Liver (tissue), 9 donors: Measurements from ENCODE around the gene CDX4. TPM values are rescaled to one million over a fixed set of nuclear protein-coding genes. Genes with fewer than 3 reads are reported as not detected.
A peak's percentile ranks its signal among the peaks of the same experiment; 100 is the strongest.

Experiments used
- DNase-seq: peaks from one replicate; pipeline ENCODE4 v3.0.0-alpha.2; 2017; ENCODE audit warnings: low spot score
- H3K27ac ChIP-seq, 2 donors: one replicate each; pipeline ENCODE4 v1.7.0; 2013; ENCODE audit warnings: inconsistent platforms in 2 of 2, low read length in 2 of 2, control low read depth in 1 of 2, low read depth in 1 of 2, mild to moderate bottlenecking in 1 of 2
- H3K27me3 ChIP-seq, 4 donors: one replicate each; pipeline versions ENCODE4 v1.6.1 to v1.7.0; 2013; ENCODE audit warnings: low read length in 3 of 4, inconsistent platforms in 1 of 4, mild to moderate bottlenecking in 1 of 4, moderate library complexity in 1 of 4; ENCODE audit not compliant: control insufficient read depth in 4 of 4, insufficient read depth in 4 of 4
- H3K36me3 ChIP-seq, 4 donors: one replicate each; pipeline versions ENCODE4 v1.6.1 to v1.7.0; 2013; ENCODE audit warnings: low read length in 3 of 4, mild to moderate bottlenecking in 3 of 4, low read depth in 1 of 4, moderate library complexity in 1 of 4; ENCODE audit not compliant: control insufficient read depth in 4 of 4, insufficient read depth in 3 of 4
- H3K4me1 ChIP-seq, 4 donors: one replicate each; pipeline versions ENCODE4 v1.6.1 to v1.7.0; 2013; ENCODE audit warnings: low read length in 3 of 4, mild to moderate bottlenecking in 3 of 4, moderate library complexity in 1 of 4; ENCODE audit not compliant: control insufficient read depth in 4 of 4, insufficient read depth in 4 of 4
- H3K4me3 ChIP-seq, 3 donors: one replicate each; pipeline versions ENCODE4 v1.6.1 to v1.7.0; 2013; ENCODE audit warnings: low read length in 3 of 3, control low read depth in 1 of 3, low read depth in 1 of 3, mild to moderate bottlenecking in 1 of 3
- H3K9ac ChIP-seq, 2 donors: one replicate each; pipeline ENCODE4 v1.7.0; 2013; ENCODE audit warnings: low read length in 2 of 2, mild to moderate bottlenecking in 2 of 2, moderate library complexity in 2 of 2, control low read depth in 1 of 2, low read depth in 1 of 2
- H3K9me3 ChIP-seq, 4 donors: one replicate each; pipeline versions ENCODE4 v1.6.1 to v1.7.0; 2013; ENCODE audit warnings: low read length in 3 of 4; ENCODE audit not compliant: control insufficient read depth in 4 of 4
- CTCF ChIP-seq: fragments of 150-350 bp; IDR thresholded peaks from 2 replicates; pipeline ENCODE4 v1.5.1; 2017; ENCODE audit warnings: improper control_type of control experiment, low read depth, low read length; ENCODE audit not compliant: missing input control
- EGR1 ChIP-seq, 2 donors: IDR thresholded peaks; 2 replicates each; pipeline ENCODE4 v1.6.1; 2016 to 2018; ENCODE audit warnings: antibody characterized with exemption in 2 of 2, low read depth in 2 of 2
- FOXA1 ChIP-seq: IDR thresholded peaks from 2 replicates; pipeline ENCODE4 v1.6.1; 2016; ENCODE audit warnings: antibody characterized with exemption
- FOXA2 ChIP-seq: IDR thresholded peaks from 2 replicates; pipeline ENCODE4 v1.6.1; 2016; ENCODE audit warnings: antibody characterized with exemption
- GABPA ChIP-seq, 2 donors: IDR thresholded peaks in 1 of 2; conservative IDR thresholded peaks in 1 of 2; 2 replicates each; pipeline ENCODE4 v1.6.1; 2016; ENCODE audit warnings: antibody characterized with exemption in 2 of 2, mild to moderate bottlenecking in 1 of 2, moderate library complexity in 1 of 2
- HNF4A ChIP-seq, 2 donors: conservative IDR thresholded peaks; 2 replicates each; pipeline ENCODE4 v1.6.1; 2016; ENCODE audit warnings: antibody characterized with exemption in 2 of 2, mild to moderate bottlenecking in 2 of 2
- HNF4G ChIP-seq: IDR thresholded peaks from 2 replicates; pipeline ENCODE4 v1.6.1; 2016; ENCODE audit warnings: antibody characterized with exemption
- JUND ChIP-seq, 2 donors: IDR thresholded peaks; 2 replicates each; pipeline ENCODE4 v1.6.1; 2016; ENCODE audit warnings: antibody characterized with exemption in 2 of 2
- NR2F2 ChIP-seq: IDR thresholded peaks from 2 replicates; pipeline ENCODE4 v1.6.1; 2016; ENCODE audit warnings: antibody characterized with exemption
- RAD21 ChIP-seq, 2 donors: IDR thresholded peaks; 2 replicates each; pipeline ENCODE4 v1.6.1; 2016; ENCODE audit warnings: antibody characterized with exemption in 2 of 2, mild to moderate bottlenecking in 2 of 2
- REST ChIP-seq: IDR thresholded peaks from 2 replicates; pipeline ENCODE4 v1.6.1; 2016; ENCODE audit warnings: antibody characterized with exemption, mild to moderate bottlenecking
- RXRA ChIP-seq, 2 donors: IDR thresholded peaks; 2 replicates each; pipeline ENCODE4 v1.6.1; 2017 to 2018; ENCODE audit warnings: antibody characterized with exemption in 2 of 2, mild to moderate bottlenecking in 1 of 2
- SP1 ChIP-seq: IDR thresholded peaks from 2 replicates; pipeline ENCODE4 v1.6.1; 2018; ENCODE audit warnings: antibody characterized with exemption, mild to moderate bottlenecking
- TAF1 ChIP-seq: conservative IDR thresholded peaks from 2 replicates; pipeline ENCODE4 v1.6.1; 2016; ENCODE audit warnings: antibody characterized with exemption, mild to moderate bottlenecking
- YY1 ChIP-seq: IDR thresholded peaks from 2 replicates; pipeline ENCODE4 v1.6.1; 2016; ENCODE audit warnings: antibody characterized with exemption, mild to moderate bottlenecking
- WGBS: extraction: QIAGEN DNeasy Blood & Tissue Kit; methylation state at CpG from one replicate; pipeline ENCODE4 v1.1.7; 2013; 5-methylcytosine and 5-hydroxymethylcytosine counted together
- polyA plus RNA-seq, 2 donors: library from polyadenylated mRNA; stranded (reverse) in 1 of 2; unstranded in 1 of 2; fragments of 200-250 nt in 1 of 2; fragments of >200 nt in 1 of 2; fragmentation: Nextera tagmentation in 1 of 2; extraction: Ambion mirVana in 1 of 2; gene quantifications; one replicate each; pipeline versions ENCODE4 v1.2.1 to v1.2.3, GENCODE V29; 2013 to 2015
- total RNA-seq, 2 donors: library from RNA; depleted of rRNA; stranded (reverse); fragments of >200 nt; gene quantifications; one replicate each; pipeline ENCODE4 v1.2.3, GENCODE V29; 2014
- TF ChIP-seq, protein P1 (sequence below): IDR thresholded peaks from 2 replicates; pipeline ENCODE4 v1.6.1; 2016; ENCODE audit warnings: antibody characterized with exemption
- TF ChIP-seq, protein P2 (sequence below): IDR thresholded peaks from 2 replicates; pipeline ENCODE4 v1.6.1; 2016; ENCODE audit warnings: antibody characterized with exemption
- TF ChIP-seq, protein P3 (sequence below): IDR thresholded peaks from 2 replicates; pipeline ENCODE4 v1.6.1; 2016; ENCODE audit warnings: antibody characterized with exemption
- donor health status: healthy.
- donor health status: healthy.
- donor health status: healthy.
- donor health status: healthy.
- donor health status: healthy.

Gene CDX4
- total and polyA plus RNA-seq, 4 donors: not detected

DNA sequence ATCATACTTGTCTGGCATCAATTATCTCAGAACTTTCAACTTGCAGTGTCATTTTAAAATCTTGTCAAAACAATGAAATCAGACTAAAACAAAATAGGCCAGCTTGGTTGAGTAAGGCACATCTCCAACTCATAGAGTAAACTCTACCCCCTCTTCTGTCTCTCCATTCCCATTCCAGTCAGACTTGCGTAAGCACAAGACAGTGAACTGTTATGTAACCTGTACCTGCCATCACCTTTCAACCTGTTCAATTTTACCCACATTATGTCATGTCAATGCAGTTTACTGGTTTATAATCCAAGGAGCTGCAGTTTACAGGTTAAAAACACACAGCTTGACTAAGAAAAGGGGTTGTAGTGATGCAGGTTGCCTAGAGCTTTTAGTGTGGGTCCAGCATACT, 8.3 kb downstream of the CDX4 start:
- TF ChIP-seq FOXA1 (no peak), GABPA (IDR thresholded peaks at IDR 0.05 in 1 of 2, conservative IDR thresholded peaks at IDR 0.05 in 1 of 2) (no peak), SP1 (no peak), NR2F2 (no peak), HNF4A (conservative IDR thresholded peaks at IDR 0.05) (peak; percentile 68 to 85), RAD21 (IDR thresholded peaks at IDR 0.05) (peak; percentile 18 to 39), HNF4G (no peak), EGR1 (IDR thresholded peaks at IDR 0.05; ENCODE audit: low read depth in 2 of 2) (no peak), YY1 (peak; percentile 50), FOXA2 (peak; percentile 32), REST (peak; percentile 22), CTCF (no peak), JUND (IDR thresholded peaks at IDR 0.05) (peak in 1 of 2 donors; percentile 59), TAF1 (no peak), RXRA (IDR thresholded peaks at IDR 0.05) (peak; percentile 81 to 95)
- TF ChIP-seq, protein P1, sequence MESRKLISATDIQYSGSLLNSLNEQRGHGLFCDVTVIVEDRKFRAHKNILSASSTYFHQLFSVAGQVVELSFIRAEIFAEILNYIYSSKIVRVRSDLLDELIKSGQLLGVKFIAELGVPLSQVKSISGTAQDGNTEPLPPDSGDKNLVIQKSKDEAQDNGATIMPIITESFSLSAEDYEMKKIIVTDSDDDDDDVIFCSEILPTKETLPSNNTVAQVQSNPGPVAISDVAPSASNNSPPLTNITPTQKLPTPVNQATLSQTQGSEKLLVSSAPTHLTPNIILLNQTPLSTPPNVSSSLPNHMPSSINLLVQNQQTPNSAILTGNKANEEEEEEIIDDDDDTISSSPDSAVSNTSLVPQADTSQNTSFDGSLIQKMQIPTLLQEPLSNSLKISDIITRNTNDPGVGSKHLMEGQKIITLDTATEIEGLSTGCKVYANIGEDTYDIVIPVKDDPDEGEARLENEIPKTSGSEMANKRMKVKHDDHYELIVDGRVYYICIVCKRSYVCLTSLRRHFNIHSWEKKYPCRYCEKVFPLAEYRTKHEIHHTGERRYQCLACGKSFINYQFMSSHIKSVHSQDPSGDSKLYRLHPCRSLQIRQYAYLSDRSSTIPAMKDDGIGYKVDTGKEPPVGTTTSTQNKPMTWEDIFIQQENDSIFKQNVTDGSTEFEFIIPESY: peak; percentile 35
- TF ChIP-seq, protein P2, sequence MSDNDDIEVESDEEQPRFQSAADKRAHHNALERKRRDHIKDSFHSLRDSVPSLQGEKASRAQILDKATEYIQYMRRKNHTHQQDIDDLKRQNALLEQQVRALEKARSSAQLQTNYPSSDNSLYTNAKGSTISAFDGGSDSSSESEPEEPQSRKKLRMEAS: peak; percentile 46
- TF ChIP-seq, protein P3, sequence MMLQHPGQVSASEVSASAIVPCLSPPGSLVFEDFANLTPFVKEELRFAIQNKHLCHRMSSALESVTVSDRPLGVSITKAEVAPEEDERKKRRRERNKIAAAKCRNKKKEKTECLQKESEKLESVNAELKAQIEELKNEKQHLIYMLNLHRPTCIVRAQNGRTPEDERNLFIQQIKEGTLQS: peak; percentile 11
- WGBS: 33% methylated on average over 1 of the region's 1 CpG

More for the DNA sequence above, 8.3 kb downstream of the CDX4 start:
- no peaks in the 10 kb centered on the region for H3K36me3 ChIP-seq
- no peak overlapping the region for H3K27ac ChIP-seq
- H3K9me3 ChIP-seq: no peaks in the 10 kb centered on the region
- H3K27me3 ChIP-seq: peaks cover 0 to 4% (median 0%) of the 10 kb centered on the region in 4 donors
- H3K4me3 ChIP-seq: no peak overlapping the region
- H3K4me1 ChIP-seq: no peaks in the 10 kb centered on the region
- H3K9ac ChIP-seq: no peak overlapping the region
- no peak for DNase-seq
